GM12878 (cell line): Measurements from ENCODE around the gene AKAP9. TPM values are rescaled to one million over a fixed set of nuclear protein-coding genes. Genes with fewer than 3 reads are reported as not detected.

ENCODE experiments used
- ATAC-seq: fragments of 200-7000 bp; cut with Tn5 transposase; 3 replicates; pipeline ENCODE4 v1.9.1; 2020; ENCODE audit warnings: mild to moderate bottlenecking, moderate library complexity
- BruUV-seq: library from RNA; stranded (reverse); fragments of 400-500 nt; replicated peaks from 2 replicates; lab custom pipeline; 2021; lab: Mats Ljungman, UMichigan
- CTCF ChIA-PET: fragments of 300-600 bp; sonication (Branson Sonifier 250); formaldehyde crosslinking; extraction: SDS; loops from one replicate; lab custom pipeline; 2021; ENCODE audit warnings: inconsistent platforms; lab: Yijun Ruan, JAX
- POLR2A ChIA-PET: fragments of 350-600 bp; formaldehyde crosslinking; extraction: SDS; loops from one replicate; lab custom pipeline; 2021; ENCODE audit warnings: inconsistent platforms; lab: Charles Lee
- RAD21 ChIA-PET: fragments of 300-600 bp; sonication (Branson Sonifier 250); formaldehyde crosslinking; loops from one replicate; lab custom pipeline; 2023; ENCODE audit warnings: antibody characterized with exemption; ENCODE audit not compliant: unreplicated experiment; lab: Charles Lee
- SMC1A ChIA-PET: fragments of 300-600 bp; sonication (Branson Sonifier 250); formaldehyde crosslinking; loops from one replicate; lab custom pipeline; 2023; ENCODE audit not compliant: unreplicated experiment, uncharacterized antibody; lab: Charles Lee
- DNase-seq: peaks from one replicate; pipeline ENCODE4 v3.0.0-alpha.2; 2011; ENCODE audit warnings: low read depth, low spot score
- FAIRE-seq: peaks from 3 replicates; lab custom pipeline; 2011; peaks lifted over from hg19 to GRCh38; lab: Jason Lieb, UNC
- H2AFZ ChIP-seq: 2 replicates; pipeline ENCODE4 v1.6.0; 2011; ENCODE audit warnings: low read depth, low read length, control low read depth; ENCODE audit not compliant: control insufficient read depth
- H3K27ac ChIP-seq: 2 replicates; pipeline ENCODE4 v1.5.1; 2011; ENCODE audit warnings: control low read depth; ENCODE audit not compliant: control insufficient read depth, insufficient read depth
- H3K27me3 ChIP-seq, 2 experiments: replicated peaks in 1 of 2; 2 replicates each; pipeline versions ENCODE4 v1.6.0 to v1.6.1; 2011; ENCODE audit warnings: low read length in 1 of 2; ENCODE audit not compliant: control insufficient read depth in 2 of 2, insufficient read depth in 2 of 2
- H3K36me3 ChIP-seq, 2 experiments: 2 replicates each; pipeline ENCODE4 v1.5.1; 2011; ENCODE audit warnings: low read length in 1 of 2; ENCODE audit not compliant: control insufficient read depth in 2 of 2, insufficient read depth in 2 of 2
- H3K4me1 ChIP-seq: 2 replicates; pipeline ENCODE4 v1.6.1; 2011; ENCODE audit warnings: mild to moderate bottlenecking, low read length, moderate library complexity, mixed read lengths; ENCODE audit not compliant: control insufficient read depth, insufficient read depth
- H3K4me2 ChIP-seq: 2 replicates; pipeline ENCODE4 v1.6.0; 2011; ENCODE audit warnings: control low read depth; ENCODE audit not compliant: control insufficient read depth, insufficient read depth
- H3K4me3 ChIP-seq: fragments of 200-600 bp; sonication (generic); 2 replicates; pipeline ENCODE4 v1.5.1; 2016
- H3K79me2 ChIP-seq: 2 replicates; pipeline ENCODE4 v1.6.0; 2011; ENCODE audit warnings: low read length; ENCODE audit not compliant: control insufficient read depth, insufficient read depth
- H3K9ac ChIP-seq: 2 replicates; pipeline ENCODE4 v1.8.0; 2011; ENCODE audit warnings: low read length, control low read depth, mixed read lengths; ENCODE audit not compliant: control insufficient read depth, insufficient read depth
- H3K9me3 ChIP-seq: replicated peaks from 3 replicates; pipeline ENCODE4 v1.5.1; 2011; ENCODE audit warnings: mild to moderate bottlenecking, low read length; ENCODE audit not compliant: control insufficient read depth, insufficient read depth
- H4K20me1 ChIP-seq: 2 replicates; pipeline ENCODE4 v1.6.0; 2011; ENCODE audit not compliant: control insufficient read depth, insufficient read depth
- BACH1 ChIP-seq: fragments of 450-650 bp; IDR thresholded peaks from 2 replicates; pipeline ENCODE4 v1.6.1; 2017; ENCODE audit warnings: mild to moderate bottlenecking, borderline replicate concordance
- MTA2 ChIP-seq: fragments of 450-650 bp; IDR thresholded peaks from 2 replicates; pipeline ENCODE4 v1.6.1; 2016; ENCODE audit warnings: low read depth, mild to moderate bottlenecking, moderate library complexity
- NFYB ChIP-seq: IDR thresholded peaks from 2 replicates; pipeline ENCODE4 v1.6.1; 2011; ENCODE audit warnings: low read depth, mild to moderate bottlenecking, low read length, improper control_type of control experiment, moderate library complexity; ENCODE audit not compliant: insufficient read depth
- NR2C1 ChIP-seq: fragments of 450-650 bp; IDR thresholded peaks from 2 replicates; pipeline ENCODE4 v1.6.1; 2017; ENCODE audit warnings: antibody characterized with exemption, mild to moderate bottlenecking, moderate library complexity
- TARDBP ChIP-seq: IDR thresholded peaks from 2 replicates; pipeline ENCODE4 v1.6.1; 2016; ENCODE audit warnings: borderline replicate concordance
- TCF12 ChIP-seq: IDR thresholded peaks from 2 replicates; pipeline ENCODE4 v1.6.1; 2011; ENCODE audit warnings: low read depth, mild to moderate bottlenecking, low read length
- ZNF687 ChIP-seq: fragments of 450-650 bp; IDR thresholded peaks from 2 replicates; pipeline ENCODE4 v1.6.1; 2017; ENCODE audit warnings: mild to moderate bottlenecking, moderate library complexity
- WGBS: methylation state at CpG from one replicate; pipeline ENCODE4 v1.1.6; 2016; ENCODE audit warnings: low lambda C conversion rate; ENCODE audit not compliant: insufficient replicate concordance, insufficient coverage; ENCODE audit errors: missing lambda C conversion rate; 5-methylcytosine and 5-hydroxymethylcytosine counted together
- in situ Hi-C: fragments of 300-500 bp; cut with MboI; formaldehyde crosslinking; loops from 9 replicates; pipeline ENCODE4 v1.14.3; 2018; ENCODE audit warnings: mixed read lengths
- intact Hi-C: fragments of 100-400 bp; cut with micrococcal nuclease; formaldehyde crosslinking; loops from one replicate; pipeline ENCODE4 v1.14.2; 2022; ENCODE audit not compliant: unreplicated experiment
- polyA plus RNA-seq, 11 experiments: library from polyadenylated mRNA; depleted of rRNA in 4 of 11; unstranded in 6 of 11; stranded (reverse) in 5 of 11; fragments of >200 nt; fragmentation: Nextera tagmentation in 4 of 11; fragmentation: Illumina TruSeq in 1 of 11; extraction: Ambion mirVana in 4 of 11; extraction: Trizol in 1 of 11; gene quantifications; 1 replicate in 1 of 11; 2 replicates in 10 of 11; pipeline versions ENCODE4 v1.2.1 to v1.2.3, GENCODE V29; 2011 to 2016; ENCODE audit warnings: inconsistent platforms in 2 of 11, missing spikeins in 2 of 11, low read depth in 1 of 11
- total RNA-seq, 4 experiments: library from RNA; depleted of rRNA in 3 of 4; stranded (reverse); fragments of >200 nt in 3 of 4; fragmentation: Illumina TruSeq in 1 of 4; extraction: Trizol in 1 of 4; gene quantifications; 2 replicates each; pipeline versions ENCODE4 v1.2.1 to v1.2.3, GENCODE V29; 2013 to 2021

The AKAP9 gene
- total and polyA plus RNA-seq, 10 of the 15 experiments (the other 5 are each of a cell fraction or from before 2014, with no cell fraction given): 21.1 to 62.8 (median 31.6) TPM

GRCh38 chr7:92095380-92095779 lies 154.7 kb downstream of the AKAP9 start:
- no TSS peak for BruUV-seq
- intact Hi-C loops: no loop called here
- Histone ChIP-seq H3K4me2 (no peak overlapping the region), H3K36me3 (peaks cover 0 to 30% of the 10 kb centered on the region in 2 experiments; a peak in 3 of 4 replicates), H3K4me1 (no peaks in the 10 kb centered on the region)
- ATAC-seq (no peak), FAIRE-seq (no peak)
- in situ Hi-C loops: no loop called here
- ChIA-PET POLR2A (no interaction called here), CTCF (interaction anchor here (1.5 kb wide), 1 partner anchor 10 kb away, joined by 4 read pairs; no protein-coding TSS in a partner anchor)
- TF ChIP-seq TCF12 (no peak), MTA2 (no peak), ZNF687 (no peak), TARDBP (no peak), NFYB (no peak), NR2C1 (no peak), BACH1 (no peak)
- TF ChIP-seq, all 136 proteins: peak for 0
- ChIA-PET RAD21 (no interaction called here), SMC1A (no interaction called here)
- Histone ChIP-seq H3K27ac (no peak overlapping the region), H4K20me1 (no peaks in the 10 kb centered on the region), H3K79me2 (no peaks in the 10 kb centered on the region), H2AFZ (no peak overlapping the region), H3K9me3 (no peaks in the 10 kb centered on the region), H3K4me3 (no peak overlapping the region), H3K9ac (no peak overlapping the region), H3K27me3 (no peaks in the 10 kb centered on the region)
- DNase-seq: no peak
- 100% methylated on average over 1 of the region's 1 CpG for WGBS
